Heart left ventricle (tissue), 13 donors: ENCODE measurements around the gene HERC4.

Source experiments
- POLR2A ChIP-seq, 2 donors: fragments of 450-650 bp; IDR thresholded peaks; one replicate each; pipeline ENCODE4 v1.6.1; 2017; ENCODE audit warnings: antibody characterized with exemption in 2 of 2, mild to moderate bottlenecking in 2 of 2, moderate library complexity in 2 of 2
- TF ChIP-seq, protein P1 (sequence below), 12 donors: fragments of 200-600 bp; sonication (generic) in 4 of 12; IDR thresholded peaks; one replicate each; pipeline versions ENCODE4 v1.5.0 to v1.8.0; 2018 to 2022; ENCODE audit warnings: antibody characterized with exemption in 12 of 12, mild to moderate bottlenecking in 5 of 12
- donor health status: ischemic (EF 13 %, LVEDD 7.1; RV severe dilation, severe dysfunction).
- donor health status: DM: no; HTN: yes; CAD: no.
- donor health status: DM: no; HTN: no; CAD: no.
- donor health status: ischemic (EF 25% LVEDD 6.9; RV normal size, moderate dysfunction).
- donor health status: ischemic (EF 25% LVEDD 5.7; RV mildly dilated, moderate dysfunction).
- donor health status: ischemic (EF 35%, LVEDD 5.7; RV mildly dilated, moderate dysfunction).
- donor health status: nonischemic (EF 11% LVEDD 7.7; RV severe dilation, severe dysfunction).
- donor health status: DM: yes; HTN: yes; CAD: no.
- donor health status: PGD.
- donor health status: ischemic (EF 29% LVEDD 5.4; RV normal size, mild dysfunction).
- donor health status: nonischemic (EF 23%, LVEDD 6.1; RV moderate dilation, normal function).

DNA sequence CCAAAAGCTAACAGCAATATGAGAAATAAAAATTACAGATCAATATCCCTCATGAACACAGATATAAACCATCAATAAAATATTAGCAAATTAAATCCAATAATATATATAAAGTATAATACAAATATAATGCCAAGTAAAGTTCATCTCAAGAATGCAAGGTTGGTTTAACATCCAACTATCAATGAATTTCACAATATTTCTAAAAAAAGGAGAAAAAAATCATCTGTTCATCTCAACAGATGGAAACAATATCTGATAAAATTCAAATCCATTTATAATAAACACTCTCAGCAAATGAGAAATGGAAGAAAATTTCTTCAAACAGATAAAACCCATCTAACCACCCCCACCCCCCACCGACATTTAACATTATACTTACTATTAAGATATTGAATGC, 103.8 kb downstream of the HERC4 start:
- TF ChIP-seq, protein P1, sequence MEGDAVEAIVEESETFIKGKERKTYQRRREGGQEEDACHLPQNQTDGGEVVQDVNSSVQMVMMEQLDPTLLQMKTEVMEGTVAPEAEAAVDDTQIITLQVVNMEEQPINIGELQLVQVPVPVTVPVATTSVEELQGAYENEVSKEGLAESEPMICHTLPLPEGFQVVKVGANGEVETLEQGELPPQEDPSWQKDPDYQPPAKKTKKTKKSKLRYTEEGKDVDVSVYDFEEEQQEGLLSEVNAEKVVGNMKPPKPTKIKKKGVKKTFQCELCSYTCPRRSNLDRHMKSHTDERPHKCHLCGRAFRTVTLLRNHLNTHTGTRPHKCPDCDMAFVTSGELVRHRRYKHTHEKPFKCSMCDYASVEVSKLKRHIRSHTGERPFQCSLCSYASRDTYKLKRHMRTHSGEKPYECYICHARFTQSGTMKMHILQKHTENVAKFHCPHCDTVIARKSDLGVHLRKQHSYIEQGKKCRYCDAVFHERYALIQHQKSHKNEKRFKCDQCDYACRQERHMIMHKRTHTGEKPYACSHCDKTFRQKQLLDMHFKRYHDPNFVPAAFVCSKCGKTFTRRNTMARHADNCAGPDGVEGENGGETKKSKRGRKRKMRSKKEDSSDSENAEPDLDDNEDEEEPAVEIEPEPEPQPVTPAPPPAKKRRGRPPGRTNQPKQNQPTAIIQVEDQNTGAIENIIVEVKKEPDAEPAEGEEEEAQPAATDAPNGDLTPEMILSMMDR (IDR thresholded peaks at IDR 0.05) = no peak
- no peak for TF ChIP-seq POLR2A (IDR thresholded peaks at IDR 0.05)
